ENCODE measurements around the gene ZNF80. TPM values are rescaled to one million over a fixed set of nuclear protein-coding genes. Genes with fewer than 3 reads are reported as not detected.

ZNF80 gene
- total RNA-seq, 2 experiments from 2014 or later: 1.8 to 2.3 TPM

- H3K27ac Mint-ChIP-seq: no peak overlapping the region
- ChIA-PET CTCF (interaction anchor here (0.7 to 3.8 kb wide), 5 partner anchors 33 to 201 kb away, joined by 3 to 23 read pairs (median 4); no protein-coding TSS in a partner anchor), POLR2A (interaction anchor here (0.7 to 7.9 kb wide), 7 partner anchors 9 to 183 kb away, joined by 3 to 159 read pairs (median 3); partner anchors contain the start of gene TIGIT)
- no peak overlapping the region for H3K4me3 Mint-ChIP-seq
- H3K36me3 Mint-ChIP-seq (ENCODE audit: low read depth): peaks cover 22% of the 10 kb centered on the region
- H3K27me3 Mint-ChIP-seq: no peaks in the 10 kb centered on the region
- peaks cover 47% of the 10 kb centered on the region for H3K4me1 Mint-ChIP-seq (ENCODE audit: low read depth)
- intact Hi-C loops (cut with micrococcal nuclease): no loop called here
- peaks cover 6% of the 10 kb centered on the region for H3K9me3 Mint-ChIP-seq
- TF ChIP-seq CTCF (IDR thresholded peaks at IDR 0.05): no peak
- ATAC-seq (no peak), DNase-seq (no peak)
Measured at GRCh38 chr3:114218006-114218405, 19.4 kb downstream of the ZNF80 start.

GRCh38 chr3:114217266-114217665 lies 20.1 kb downstream of the ZNF80 start:
- TF ChIP-seq CTCF (IDR thresholded peaks at IDR 0.05): no peak
- Mint-ChIP-seq H3K36me3 (ENCODE audit: low read depth) (peaks cover 21% of the 10 kb centered on the region), H3K27ac (no peak overlapping the region), H3K4me1 (ENCODE audit: low read depth) (peaks cover 50% of the 10 kb centered on the region), H3K9me3 (peaks cover 6% of the 10 kb centered on the region), H3K4me3 (no peak overlapping the region), H3K27me3 (no peaks in the 10 kb centered on the region)
- CTCF ChIA-PET: interaction anchor here (0.7 to 3.8 kb wide), 5 partner anchors 10 to 90 kb away, joined by 3 to 23 read pairs (median 4); no protein-coding TSS in a partner anchor
- ATAC-seq (no peak), DNase-seq (no peak)
- POLR2A ChIA-PET: interaction anchor here (0.7 to 7.9 kb wide), 8 partner anchors 10 to 183 kb away, joined by 3 to 159 read pairs (median 4); partner anchors contain the start of gene TIGIT
- intact Hi-C loops (cut with micrococcal nuclease): no loop called here

- H3K36me3 Mint-ChIP-seq (ENCODE audit: low read depth): peaks cover 14% of the 10 kb centered on the region
- no peak overlapping the region for H3K4me3 Mint-ChIP-seq
- POLR2A ChIA-PET: interaction anchor here (1.2 to 7.9 kb wide), 5 partner anchors 11 to 123 kb away, joined by 3 to 159 read pairs (median 15); partner anchors contain the start of gene TIGIT
- no peak for TF ChIP-seq CTCF (IDR thresholded peaks at IDR 0.05)
- intact Hi-C loops (cut with micrococcal nuclease): no loop called here
- no peak for DNase-seq
- H3K27ac Mint-ChIP-seq: no peak overlapping the region
- peaks cover 6% of the 10 kb centered on the region for H3K9me3 Mint-ChIP-seq
- no peaks in the 10 kb centered on the region for H3K27me3 Mint-ChIP-seq
- ATAC-seq: no peak
- H3K4me1 Mint-ChIP-seq (ENCODE audit: low read depth): peaks cover 44% of the 10 kb centered on the region
- CTCF ChIA-PET: interaction anchor here (1.1 to 3.8 kb wide), 3 partner anchors 11 to 75 kb away, joined by 3 to 23 read pairs (median 4); no protein-coding TSS in a partner anchor
Measured at GRCh38 chr3:114216186-114216970, 21.0 kb downstream of the ZNF80 start.

GRCh38 chr3:114214542-114215341 lies 22.6 kb downstream of the ZNF80 start:
- Mint-ChIP-seq H3K9me3 (peaks cover 9% of the 10 kb centered on the region), H3K27ac (no peak overlapping the region), H3K4me1 (ENCODE audit: low read depth) (peaks cover 29% of the 10 kb centered on the region), H3K27me3 (no peaks in the 10 kb centered on the region), H3K36me3 (ENCODE audit: low read depth) (peaks cover 8% of the 10 kb centered on the region), H3K4me3 (no peak overlapping the region)
- no peak for TF ChIP-seq CTCF (IDR thresholded peaks at IDR 0.05)
- ATAC-seq: peak; percentile 62
- peak; percentile 66 for DNase-seq
- intact Hi-C loops (cut with micrococcal nuclease): loop anchor here (1.0 to 5.0 kb wide), 3 partner anchors 29 to 203 kb away; no protein-coding TSS in a partner anchor
- ChIA-PET POLR2A (interaction anchor here (0.6 to 7.9 kb wide), 19 partner anchors 10 to 469 kb away, joined by 3 to 159 read pairs (median 4); partner anchors contain the start of genes TIGIT and ZNF80), CTCF (interaction anchor here (0.6 to 3.1 kb wide), 12 partner anchors 8 to 217 kb away, joined by 3 to 26 read pairs (median 6); partner anchors contain the start of gene TIGIT)

Data from activated CD8-positive, alpha-beta T cell treated with anti-CD3 and anti-CD28 coated beads for 36 hours (primary cell).